GM04503 (cell line): Measurements from ENCODE around the gene BHLHE40.

Source experiments
- DNase-seq: peaks from one replicate; pipeline ENCODE4 v3.0.0-alpha.2; 2012; ENCODE audit warnings: low read depth

The BHLHE40 gene

GRCh38 chr3:4984511-4984864, 5.3 kb downstream of the BHLHE40 start:
- DNase-seq: no peak

GRCh38 chr3:4985330-4986174, 6.3 kb downstream of the BHLHE40 start:
- no peak for DNase-seq

GRCh38 chr3:4986175-4986781, 7.0 kb downstream of the BHLHE40 start:
- no peak for DNase-seq

- DNase-seq: peak; percentile 72
Observed at GRCh38 chr3:4986782-4987537, 7.7 kb downstream of the BHLHE40 start.

GRCh38 chr3:4987538-4988296, 8.5 kb downstream of the BHLHE40 start:
- DNase-seq: no peak

- no peak for DNase-seq
Observed at GRCh38 chr3:4988983-4989834, 10.0 kb downstream of the BHLHE40 start.

- DNase-seq: no peak
Observed at GRCh38 chr3:4990069-4990468, 10.8 kb downstream of the BHLHE40 start.

GRCh38 chr3:4992118-4992517, 12.9 kb downstream of the BHLHE40 start:
- DNase-seq: no peak

GRCh38 chr3:4993276-4994143, 14.3 kb downstream of the BHLHE40 start:
- no peak for DNase-seq

GRCh38 chr3:4994144-4994730, 15.0 kb downstream of the BHLHE40 start:
- DNase-seq: no peak

GRCh38 chr3:4994823-4995499, 15.7 kb downstream of the BHLHE40 start:
- DNase-seq: peak; percentile 69

- no peak for DNase-seq
Observed at GRCh38 chr3:4995500-4996053, 16.3 kb downstream of the BHLHE40 start.

GRCh38 chr3:4996223-4996765, 17.1 kb downstream of the BHLHE40 start:
- DNase-seq: no peak

- DNase-seq: no peak
Observed at GRCh38 chr3:4996771-4997291, 17.6 kb downstream of the BHLHE40 start.

GRCh38 chr3:4997946-4998345, 18.7 kb downstream of the BHLHE40 start:
- no peak for DNase-seq

GRCh38 chr3:4999531-5000184, 20.4 kb downstream of the BHLHE40 start:
- no peak for DNase-seq

- DNase-seq: no peak
Observed at GRCh38 chr3:5001135-5001534, 21.9 kb downstream of the BHLHE40 start.

GRCh38 chr3:5001805-5002173, 22.6 kb downstream of the BHLHE40 start:
- no peak for DNase-seq
